ENCODE measurements around the gene FAM210B. TPM values are rescaled to one million over a fixed set of nuclear protein-coding genes. Genes with fewer than 3 reads are reported as not detected.

The FAM210B gene
- total and polyA plus RNA-seq, 9 of the 15 experiments (the other 6 are each of a cell fraction or from before 2014, with no cell fraction given): 12.1 to 87.3 (median 47.6) TPM

DNA sequence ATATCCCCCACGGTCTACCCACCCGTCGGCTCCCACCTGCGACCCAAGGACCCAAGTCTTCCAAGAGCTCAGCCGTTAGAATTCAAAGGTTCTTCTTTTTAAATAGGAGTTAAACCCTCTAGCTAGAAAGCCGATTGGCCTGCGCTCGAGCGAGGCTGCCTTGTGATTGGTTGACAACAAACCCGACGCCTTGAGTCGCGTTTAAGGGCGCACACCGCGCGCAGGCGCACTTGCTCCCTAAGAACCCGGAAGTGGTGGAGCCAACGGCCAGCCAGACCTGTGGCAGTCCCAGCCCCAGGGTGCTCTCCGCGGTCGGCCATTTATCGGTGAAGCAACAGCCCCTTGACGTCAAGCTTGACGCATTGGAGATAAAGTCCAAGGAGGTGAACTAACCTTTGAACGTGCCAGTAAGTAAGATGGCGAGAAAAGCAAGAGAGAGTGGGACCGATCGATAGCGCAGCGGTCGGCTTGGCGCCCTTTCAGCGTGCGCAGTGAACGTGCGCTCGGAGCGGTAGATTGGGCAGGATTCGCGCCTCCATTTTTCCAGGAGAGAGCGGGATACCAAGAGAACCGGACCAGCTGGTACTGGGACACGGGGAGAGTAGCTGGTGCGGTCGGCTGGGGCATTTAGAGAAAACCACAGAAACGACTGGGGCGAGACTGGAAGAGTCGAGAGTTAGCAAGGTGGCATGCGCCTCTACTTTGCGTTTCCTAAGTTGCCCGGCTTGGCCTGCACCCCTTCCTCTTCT is 33.5 kb downstream of the FAM210B start, which contains the start of the genes AURKA and CSTF1 (continued):
- TF ChIP-seq, protein P1, sequence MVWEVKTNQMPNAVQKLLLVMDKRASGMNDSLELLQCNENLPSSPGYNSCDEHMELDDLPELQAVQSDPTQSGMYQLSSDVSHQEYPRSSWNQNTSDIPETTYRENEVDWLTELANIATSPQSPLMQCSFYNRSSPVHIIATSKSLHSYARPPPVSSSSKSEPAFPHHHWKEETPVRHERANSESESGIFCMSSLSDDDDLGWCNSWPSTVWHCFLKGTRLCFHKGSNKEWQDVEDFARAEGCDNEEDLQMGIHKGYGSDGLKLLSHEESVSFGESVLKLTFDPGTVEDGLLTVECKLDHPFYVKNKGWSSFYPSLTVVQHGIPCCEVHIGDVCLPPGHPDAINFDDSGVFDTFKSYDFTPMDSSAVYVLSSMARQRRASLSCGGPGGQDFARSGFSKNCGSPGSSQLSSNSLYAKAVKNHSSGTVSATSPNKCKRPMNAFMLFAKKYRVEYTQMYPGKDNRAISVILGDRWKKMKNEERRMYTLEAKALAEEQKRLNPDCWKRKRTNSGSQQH (CRISPR knock-in tag; IDR thresholded peaks at IDR 0.05): no peak
- no peak for TF ChIP-seq ZNF134 (CRISPR knock-in tag; conservative IDR thresholded peaks at IDR 0.05)
- TF ChIP-seq, protein P2, sequence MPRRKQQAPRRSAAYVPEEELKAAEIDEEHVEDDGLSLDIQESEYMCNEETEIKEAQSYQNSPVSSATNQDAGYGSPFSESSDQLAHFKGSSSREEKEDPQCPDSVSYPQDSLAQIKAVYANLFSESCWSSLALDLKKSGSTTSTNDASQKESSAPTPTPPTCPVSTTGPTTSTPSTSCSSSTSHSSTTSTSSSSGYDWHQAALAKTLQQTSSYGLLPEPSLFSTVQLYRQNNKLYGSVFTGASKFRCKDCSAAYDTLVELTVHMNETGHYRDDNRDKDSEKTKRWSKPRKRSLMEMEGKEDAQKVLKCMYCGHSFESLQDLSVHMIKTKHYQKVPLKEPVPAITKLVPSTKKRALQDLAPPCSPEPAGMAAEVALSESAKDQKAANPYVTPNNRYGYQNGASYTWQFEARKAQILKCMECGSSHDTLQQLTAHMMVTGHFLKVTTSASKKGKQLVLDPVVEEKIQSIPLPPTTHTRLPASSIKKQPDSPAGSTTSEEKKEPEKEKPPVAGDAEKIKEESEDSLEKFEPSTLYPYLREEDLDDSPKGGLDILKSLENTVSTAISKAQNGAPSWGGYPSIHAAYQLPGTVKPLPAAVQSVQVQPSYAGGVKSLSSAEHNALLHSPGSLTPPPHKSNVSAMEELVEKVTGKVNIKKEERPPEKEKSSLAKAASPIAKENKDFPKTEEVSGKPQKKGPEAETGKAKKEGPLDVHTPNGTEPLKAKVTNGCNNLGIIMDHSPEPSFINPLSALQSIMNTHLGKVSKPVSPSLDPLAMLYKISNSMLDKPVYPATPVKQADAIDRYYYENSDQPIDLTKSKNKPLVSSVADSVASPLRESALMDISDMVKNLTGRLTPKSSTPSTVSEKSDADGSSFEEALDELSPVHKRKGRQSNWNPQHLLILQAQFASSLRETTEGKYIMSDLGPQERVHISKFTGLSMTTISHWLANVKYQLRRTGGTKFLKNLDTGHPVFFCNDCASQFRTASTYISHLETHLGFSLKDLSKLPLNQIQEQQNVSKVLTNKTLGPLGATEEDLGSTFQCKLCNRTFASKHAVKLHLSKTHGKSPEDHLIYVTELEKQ (CRISPR knock-in tag; IDR thresholded peaks at IDR 0.05): no peak
- no peak for TF ChIP-seq ETS2 (tag; IDR thresholded peaks at IDR 0.05; ENCODE audit: borderline replicate concordance, poor library complexity, severe bottlenecking)
- peak in 1 of 2 experiments; percentile 68; a peak in 1 of 4 replicates for TF ChIP-seq NONO (IDR thresholded peaks at IDR 0.05; ENCODE audit: low read depth in 2 of 2, low read length in 1 of 2)
- TF ChIP-seq PRPF4 (IDR thresholded peaks at IDR 0.05; ENCODE audit: insufficient read depth, low read depth, low read length, poor library complexity, severe bottlenecking): no peak
- peak; percentile 98 for TF ChIP-seq NFRKB (IDR thresholded peaks at IDR 0.05; ENCODE audit: low read depth)
- TF ChIP-seq, protein P3, sequence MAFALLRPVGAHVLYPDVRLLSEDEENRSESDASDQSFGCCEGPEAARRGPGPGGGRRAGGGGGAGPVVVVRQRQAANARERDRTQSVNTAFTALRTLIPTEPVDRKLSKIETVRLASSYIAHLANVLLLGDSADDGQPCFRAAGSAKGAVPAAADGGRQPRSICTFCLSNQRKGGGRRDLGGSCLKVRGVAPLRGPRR (CRISPR knock-in tag; IDR thresholded peaks at IDR 0.05): no peak
- TF ChIP-seq, protein P4, sequence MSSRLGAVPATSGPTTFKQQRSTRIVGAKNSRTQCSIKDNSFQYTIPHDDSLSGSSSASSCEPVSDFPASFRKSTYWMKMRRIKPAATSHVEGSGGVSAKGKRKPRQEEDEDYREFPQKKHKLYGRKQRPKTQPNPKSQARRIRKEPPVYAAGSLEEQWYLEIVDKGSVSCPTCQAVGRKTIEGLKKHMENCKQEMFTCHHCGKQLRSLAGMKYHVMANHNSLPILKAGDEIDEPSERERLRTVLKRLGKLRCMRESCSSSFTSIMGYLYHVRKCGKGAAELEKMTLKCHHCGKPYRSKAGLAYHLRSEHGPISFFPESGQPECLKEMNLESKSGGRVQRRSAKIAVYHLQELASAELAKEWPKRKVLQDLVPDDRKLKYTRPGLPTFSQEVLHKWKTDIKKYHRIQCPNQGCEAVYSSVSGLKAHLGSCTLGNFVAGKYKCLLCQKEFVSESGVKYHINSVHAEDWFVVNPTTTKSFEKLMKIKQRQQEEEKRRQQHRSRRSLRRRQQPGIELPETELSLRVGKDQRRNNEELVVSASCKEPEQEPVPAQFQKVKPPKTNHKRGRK (tag; IDR thresholded peaks at IDR 0.05): no peak
- no peak for TF ChIP-seq PTTG1 (tag; IDR thresholded peaks at IDR 0.05; ENCODE audit: low read depth)
- no peak for TF ChIP-seq SREBF1 (IDR thresholded peaks at IDR 0.05; ENCODE audit: borderline replicate concordance, low read depth, low read length)
- TF ChIP-seq POLR2B (IDR thresholded peaks at IDR 0.05; ENCODE audit: low read depth, partially characterized antibody): peak; percentile 50
- TF ChIP-seq SIN3A (IDR thresholded peaks at IDR 0.05; ENCODE audit: borderline replicate concordance in 2 of 2, control insufficient read depth in 1 of 2, low read depth in 2 of 2, low read length in 2 of 2): peak; percentile 88 to 89; a peak in 3 of 4 replicates
- TF ChIP-seq L3MBTL2 (IDR thresholded peaks at IDR 0.05): peak; percentile 93
- TF ChIP-seq, protein P5, sequence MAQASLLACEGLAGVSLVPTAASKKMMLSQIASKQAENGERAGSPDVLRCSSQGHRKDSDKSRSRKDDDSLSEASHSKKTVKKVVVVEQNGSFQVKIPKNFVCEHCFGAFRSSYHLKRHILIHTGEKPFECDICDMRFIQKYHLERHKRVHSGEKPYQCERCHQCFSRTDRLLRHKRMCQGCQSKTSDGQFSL (CRISPR knock-in tag; IDR thresholded peaks at IDR 0.05): peak; percentile 46; the same call in 1 of the 2 replicates
- TF ChIP-seq, protein P5 (tag; IDR thresholded peaks at IDR 0.05): no peak
- peak; percentile 93 for TF ChIP-seq NCOA6 (IDR thresholded peaks at IDR 0.05)
